Pancreas (tissue), 10 donors: Measurements from ENCODE around the gene FIBCD1. TPM values are rescaled to one million over a fixed set of nuclear protein-coding genes. Genes with fewer than 3 reads are reported as not detected.

Experiments
- ATAC-seq, 4 donors: fragments of 200-7000 bp; cut with Tn5 transposase; one replicate each; pipeline versions ENCODE4 v1.8.0 to v1.9.1; 2020; ENCODE audit warnings: mild to moderate bottlenecking in 4 of 4, moderate library complexity in 4 of 4
- DNase-seq, 6 donors: peaks; one replicate each; pipeline ENCODE4 v3.0.0-alpha.2; 2020
- FAIRE-seq: peaks from 2 replicates; lab custom pipeline; 2012; peaks lifted over from hg19 to GRCh38; lab: Jason Lieb, UNC
- H3K27ac ChIP-seq, 4 donors: fragments of 200-600 bp; sonication (generic); 1 replicate in 3 of 4; 2 replicates in 1 of 4; pipeline versions ENCODE4 v1.5.0 to v1.8.0; 2020
- H3K27me3 ChIP-seq, 4 donors: fragments of 200-600 bp; one replicate each; pipeline ENCODE4 v1.8.0; 2021
- H3K36me3 ChIP-seq, 3 donors: fragments of 200-600 bp; sonication (generic) in 1 of 3; one replicate each; pipeline versions ENCODE4 v1.5.0 to v1.8.0; 2020 to 2021
- H3K4me1 ChIP-seq, 3 donors: fragments of 200-600 bp; one replicate each; pipeline ENCODE4 v1.8.0; 2021
- H3K4me3 ChIP-seq, 4 donors: fragments of 200-600 bp; sonication (generic) in 2 of 4; one replicate each; pipeline versions ENCODE4 v1.5.0 to v1.8.0; 2020 to 2021
- H3K9me3 ChIP-seq, 4 donors: fragments of 200-600 bp; one replicate each; pipeline ENCODE4 v1.8.0; 2021
- WGBS, 2 donors: extraction: QIAGEN DNeasy Blood & Tissue Kit; methylation state at CpG; one replicate each; pipeline ENCODE4 v1.1.7; 2013; 5-methylcytosine and 5-hydroxymethylcytosine counted together
- intact Hi-C, 3 donors: fragments of 100-400 bp; cut with DNase I; formaldehyde crosslinking; loops; one replicate each; pipeline versions ENCODE4 v1.11.1 to v1.14.2; 2022
- polyA plus RNA-seq, 2 donors: library from polyadenylated mRNA; stranded (reverse); fragments of 200-250 nt; gene quantifications; one replicate each; pipeline ENCODE4 v1.2.3, GENCODE V29; 2013
- total RNA-seq, 6 donors: library from RNA; stranded (reverse); fragmentation: NEBNext Ultra II Directional in 4 of 6; extraction: Animal tissue kit (Norgen Biotek cat#: 25700) in 4 of 6; gene quantifications; one replicate each; pipeline versions ENCODE4 v1.2.1 to v1.2.4, GENCODE V29; 2021 to 2023
- TF ChIP-seq, protein P1 (sequence below), 4 donors: fragments of 200-600 bp; sonication (generic) in 3 of 4; IDR thresholded peaks; one replicate each; pipeline versions ENCODE4 v1.5.0 to v1.8.0; 2021; ENCODE audit warnings: antibody characterized with exemption in 4 of 4
- donor health status: healthy with polysubstance abuse.
- donor health status: DM: no; HTN: no; CAD: no; lungs with moderate emphysema.
- donor health status: DM: no; HTN: no; CAD: no.
- donor health status: control.
- donor health status: control.
- donor health status: Bipolar disorder and iron deficiency.
- donor health status: DM: yes; HTN: yes; CAD: no.
- donor health status: DM: no; HTN: no; CAD: no.
- donor health status: DM: no; HTN: no; CAD: no.
- donor health status: DM: yes; HTN: yes; CAD: no.

The FIBCD1 gene, protein sequence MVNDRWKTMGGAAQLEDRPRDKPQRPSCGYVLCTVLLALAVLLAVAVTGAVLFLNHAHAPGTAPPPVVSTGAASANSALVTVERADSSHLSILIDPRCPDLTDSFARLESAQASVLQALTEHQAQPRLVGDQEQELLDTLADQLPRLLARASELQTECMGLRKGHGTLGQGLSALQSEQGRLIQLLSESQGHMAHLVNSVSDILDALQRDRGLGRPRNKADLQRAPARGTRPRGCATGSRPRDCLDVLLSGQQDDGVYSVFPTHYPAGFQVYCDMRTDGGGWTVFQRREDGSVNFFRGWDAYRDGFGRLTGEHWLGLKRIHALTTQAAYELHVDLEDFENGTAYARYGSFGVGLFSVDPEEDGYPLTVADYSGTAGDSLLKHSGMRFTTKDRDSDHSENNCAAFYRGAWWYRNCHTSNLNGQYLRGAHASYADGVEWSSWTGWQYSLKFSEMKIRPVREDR
- under 1 TPM in 1 of 6 donors, not detected in 5; 0.47 TPM for total RNA-seq
- polyA plus RNA-seq = not detected

- DNase-seq (peak in 2 of 6 donors; percentile 69), FAIRE-seq (no peak), ATAC-seq (peak in 2 of 4 donors; percentile 22 to 30)
- intact Hi-C loops = no loop called here
- Histone ChIP-seq H3K4me3 (peak within 1 kb of the TSS; percentile 3 to 54 (median 38)), H3K27ac (no peak within 1 kb of the TSS), H3K9me3 (no peaks in the 10 kb centered on the region), H3K36me3 (no peaks in the 10 kb centered on the region), H3K27me3 (peaks cover 0 to 36% (median 14%) of the 10 kb centered on the region in 4 donors), H3K4me1 (peaks cover 3 to 7% (median 4%) of the 10 kb centered on the region in 3 donors)
- TF ChIP-seq, protein P1, sequence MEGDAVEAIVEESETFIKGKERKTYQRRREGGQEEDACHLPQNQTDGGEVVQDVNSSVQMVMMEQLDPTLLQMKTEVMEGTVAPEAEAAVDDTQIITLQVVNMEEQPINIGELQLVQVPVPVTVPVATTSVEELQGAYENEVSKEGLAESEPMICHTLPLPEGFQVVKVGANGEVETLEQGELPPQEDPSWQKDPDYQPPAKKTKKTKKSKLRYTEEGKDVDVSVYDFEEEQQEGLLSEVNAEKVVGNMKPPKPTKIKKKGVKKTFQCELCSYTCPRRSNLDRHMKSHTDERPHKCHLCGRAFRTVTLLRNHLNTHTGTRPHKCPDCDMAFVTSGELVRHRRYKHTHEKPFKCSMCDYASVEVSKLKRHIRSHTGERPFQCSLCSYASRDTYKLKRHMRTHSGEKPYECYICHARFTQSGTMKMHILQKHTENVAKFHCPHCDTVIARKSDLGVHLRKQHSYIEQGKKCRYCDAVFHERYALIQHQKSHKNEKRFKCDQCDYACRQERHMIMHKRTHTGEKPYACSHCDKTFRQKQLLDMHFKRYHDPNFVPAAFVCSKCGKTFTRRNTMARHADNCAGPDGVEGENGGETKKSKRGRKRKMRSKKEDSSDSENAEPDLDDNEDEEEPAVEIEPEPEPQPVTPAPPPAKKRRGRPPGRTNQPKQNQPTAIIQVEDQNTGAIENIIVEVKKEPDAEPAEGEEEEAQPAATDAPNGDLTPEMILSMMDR (IDR thresholded peaks at IDR 0.05) = no peak
- WGBS, 2 donors = 1% methylated on average over 56 to 98 of the region's 98 CpGs
Measured at GRCh38 chr9:130938652-130939404, at the start of gene FIBCD1. Gene FIBCD1 (minus strand): TSS chr9:130939247. CDS start chr9:130938607, 640 bp downstream.

DNA sequence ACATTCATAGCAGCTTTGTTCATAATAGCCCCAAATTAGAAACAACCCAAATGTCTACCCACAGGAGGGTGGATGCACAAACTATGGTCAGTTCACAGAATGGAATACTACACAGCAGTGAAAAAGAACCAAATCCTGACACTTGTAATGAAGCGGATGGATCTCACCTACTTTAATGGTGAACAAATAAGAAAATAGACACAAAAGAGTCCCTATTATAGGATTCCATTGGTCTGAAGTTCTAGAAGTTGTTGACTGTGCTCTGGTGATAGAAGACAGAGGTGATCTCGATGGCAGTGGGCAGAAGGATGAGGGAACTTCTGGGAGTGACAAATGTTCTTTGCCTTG lies 49.3 kb upstream of the FIBCD1 start:
- no peak for FAIRE-seq
- 65 to 90% methylated on average over 2 of the region's 2 CpGs for WGBS, 2 donors
- H3K9me3 ChIP-seq = no peaks in the 10 kb centered on the region
- H3K4me3 ChIP-seq = no peak overlapping the region
- TF ChIP-seq, protein P1 (IDR thresholded peaks at IDR 0.05) = no peak
- no peaks in the 10 kb centered on the region for H3K27me3 ChIP-seq
- no peaks in the 10 kb centered on the region for H3K36me3 ChIP-seq
- no peak for DNase-seq
- intact Hi-C loops = no loop called here
- no peak for ATAC-seq
- no peaks in the 10 kb centered on the region for H3K4me1 ChIP-seq
- H3K27ac ChIP-seq = no peak overlapping the region

GRCh38 chr9:130987738-130988399 lies 48.8 kb upstream of the FIBCD1 start:
- no peaks in the 10 kb centered on the region for H3K4me1 ChIP-seq
- no peaks in the 10 kb centered on the region for H3K9me3 ChIP-seq
- no peak overlapping the region for H3K4me3 ChIP-seq
- H3K36me3 ChIP-seq = no peaks in the 10 kb centered on the region
- H3K27ac ChIP-seq = no peak overlapping the region
- TF ChIP-seq, protein P1 (IDR thresholded peaks at IDR 0.05) = no peak
- H3K27me3 ChIP-seq = no peaks in the 10 kb centered on the region
- intact Hi-C loops = no loop called here
- 54 to 66% methylated on average over 10 of the region's 10 CpGs for WGBS, 2 donors
- DNase-seq (no peak), ATAC-seq (no peak), FAIRE-seq (no peak)

DNA sequence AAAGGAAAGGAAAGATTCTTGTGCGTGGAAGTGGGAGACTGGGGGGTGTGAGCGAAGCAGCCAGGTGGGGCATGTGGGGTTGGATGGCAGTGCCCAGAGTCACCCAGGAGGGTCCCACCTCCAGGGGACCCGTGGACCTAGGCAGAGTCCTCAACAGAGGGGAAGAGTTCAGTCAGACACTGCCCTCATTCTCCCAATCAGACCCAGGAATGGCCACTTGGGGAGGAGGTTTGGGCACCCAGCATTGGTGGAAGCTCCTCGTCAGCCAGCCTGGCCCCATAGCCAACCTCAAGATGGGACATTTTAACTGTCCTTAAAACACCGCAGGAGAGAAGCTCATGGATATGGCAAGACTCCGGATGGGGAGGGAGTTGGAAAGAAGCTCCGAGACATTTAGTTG lies 48.0 kb upstream of the FIBCD1 start:
- H3K27ac ChIP-seq = no peak overlapping the region
- H3K9me3 ChIP-seq = no peaks in the 10 kb centered on the region
- no peaks in the 10 kb centered on the region for H3K27me3 ChIP-seq
- no peak overlapping the region for H3K4me3 ChIP-seq
- intact Hi-C loops = no loop called here
- TF ChIP-seq, protein P1 (IDR thresholded peaks at IDR 0.05) = no peak
- DNase-seq = no peak
- H3K4me1 ChIP-seq = no peaks in the 10 kb centered on the region
- WGBS, 2 donors = 67 to 70% methylated on average over 7 of the region's 7 CpGs
- no peak for ATAC-seq
- no peak for FAIRE-seq
- no peaks in the 10 kb centered on the region for H3K36me3 ChIP-seq
